Measurements from ENCODE around the gene ADGRF4.
A peak's percentile ranks its signal among the peaks of the same experiment; 100 is the strongest.

The ADGRF4 gene

DNA sequence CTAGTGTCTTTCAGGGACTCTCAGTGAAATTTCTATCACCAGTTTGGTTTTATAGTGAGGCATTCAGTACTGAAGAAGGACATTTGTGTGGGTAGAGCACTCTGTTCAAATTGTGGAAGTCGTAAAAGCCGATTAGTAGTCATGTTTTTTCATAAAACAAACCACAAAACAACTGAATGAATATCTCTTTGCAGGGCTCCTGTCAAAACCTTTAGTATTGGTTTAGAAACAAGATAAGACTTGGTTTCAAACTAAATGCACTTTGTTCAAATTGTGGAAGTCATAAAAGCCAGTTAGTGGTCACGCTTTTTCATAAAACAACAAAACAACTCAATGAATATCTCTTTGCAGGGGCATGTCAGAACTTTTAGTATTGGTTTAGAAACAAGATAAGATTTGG is 23.8 kb downstream of the ADGRF4 start:
- FAIRE-seq (peak; percentile 50), DNase-seq (ENCODE audit: insufficient read length, low spot score) (no peak)
- TF ChIP-seq POLR2A (IDR thresholded peaks at IDR 0.05; ENCODE audit: low read depth, low read length): no peak
- TF ChIP-seq SPI1 (IDR thresholded peaks at IDR 0.05; ENCODE audit: low read depth, low read length): peak; percentile 48; the same call in 1 of the 2 replicates

DNA sequence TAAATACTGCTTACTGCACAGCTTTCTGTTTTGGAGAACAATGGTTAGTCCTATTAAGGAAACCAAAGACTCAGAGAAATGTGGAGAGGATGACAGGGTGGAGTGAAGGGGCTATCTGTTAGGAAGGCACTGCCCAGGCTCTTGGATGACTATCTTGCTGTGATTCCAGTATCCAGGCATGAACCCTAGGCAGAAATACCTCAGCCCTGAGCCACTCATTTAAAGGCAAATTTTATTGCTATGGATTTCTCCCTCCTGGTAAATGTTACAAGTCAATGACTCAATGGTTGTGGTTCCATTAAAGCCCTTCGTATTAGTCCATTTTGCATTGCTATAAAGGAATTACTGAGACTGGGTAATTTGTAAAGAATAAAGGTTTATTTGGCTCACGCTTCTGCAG is 25.9 kb downstream of the ADGRF4 start:
- TF ChIP-seq POLR2AphosphoS5 (IDR thresholded peaks at IDR 0.05; ENCODE audit: low read depth, low read length) (no peak), SPI1 (IDR thresholded peaks at IDR 0.05; ENCODE audit: low read depth, low read length) (no peak), TAF1 (IDR thresholded peaks at IDR 0.05; ENCODE audit: low read depth, low read length) (no peak), POLR2A (IDR thresholded peaks at IDR 0.05; ENCODE audit: low read depth, low read length) (no peak), POU2F2 (IDR thresholded peaks at IDR 0.05; ENCODE audit: low read depth, low read length) (no peak), PAX5 (IDR thresholded peaks at IDR 0.05; ENCODE audit: insufficient read depth, low read length, severe bottlenecking) (no peak)
- DNase-seq (ENCODE audit: insufficient read length, low spot score) (no peak), FAIRE-seq (peak; percentile 16)

DNA sequence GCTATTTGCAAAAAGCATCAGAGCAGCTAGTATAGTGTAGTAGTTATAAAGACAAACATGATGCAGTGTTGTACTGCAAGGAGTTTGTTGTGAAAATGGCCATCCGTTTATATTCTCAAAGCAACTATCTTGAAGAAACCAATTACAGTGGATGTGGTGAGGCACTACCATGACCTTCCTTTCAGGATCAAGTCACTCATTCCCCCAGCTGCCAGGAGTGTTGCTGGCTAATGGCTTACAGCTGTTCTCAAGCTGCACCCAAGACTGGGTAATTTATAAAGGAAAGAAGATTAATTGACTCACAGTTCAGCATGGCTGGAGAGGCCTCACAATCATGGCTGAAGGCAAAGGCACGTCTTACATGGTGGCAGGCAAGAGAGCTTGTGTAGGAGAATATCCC is 29.0 kb downstream of the ADGRF4 start:
- no peak for FAIRE-seq
- no peak for TF ChIP-seq TAF1 (IDR thresholded peaks at IDR 0.05; ENCODE audit: low read depth, low read length)
- TF ChIP-seq POLR2AphosphoS5 (IDR thresholded peaks at IDR 0.05; ENCODE audit: low read depth, low read length): no peak
- TF ChIP-seq POU2F2 (IDR thresholded peaks at IDR 0.05; ENCODE audit: low read depth, low read length): no peak
- TF ChIP-seq POLR2A (IDR thresholded peaks at IDR 0.05; ENCODE audit: low read depth, low read length): no peak
- no peak for TF ChIP-seq SPI1 (IDR thresholded peaks at IDR 0.05; ENCODE audit: low read depth, low read length)
- TF ChIP-seq PAX5 (IDR thresholded peaks at IDR 0.05; ENCODE audit: insufficient read depth, low read length, severe bottlenecking): no peak
- no peak for DNase-seq (ENCODE audit: insufficient read length, low spot score)

DNA sequence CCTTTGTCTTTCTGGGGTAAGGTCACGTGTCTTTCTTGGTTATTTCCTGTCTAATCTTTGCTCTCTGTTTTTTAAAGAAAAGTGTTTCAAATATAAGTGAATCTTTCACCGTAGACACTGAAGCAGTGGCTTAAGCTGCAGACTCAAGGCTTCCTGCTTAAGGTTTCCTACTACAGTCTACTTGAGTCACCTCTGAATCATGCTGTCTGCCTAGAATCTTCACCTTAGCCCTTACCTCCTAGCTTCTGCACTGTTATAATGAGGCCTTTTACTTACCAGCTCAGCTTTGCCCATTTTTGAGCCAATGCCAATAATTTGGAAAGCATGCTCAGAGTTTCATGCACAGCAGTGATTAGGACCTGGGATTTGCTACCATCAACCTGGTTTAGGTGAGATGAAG is 30.6 kb downstream of the ADGRF4 start:
- TF ChIP-seq PAX5 (IDR thresholded peaks at IDR 0.05; ENCODE audit: insufficient read depth, low read length, severe bottlenecking): no peak
- TF ChIP-seq POLR2AphosphoS5 (IDR thresholded peaks at IDR 0.05; ENCODE audit: low read depth, low read length): no peak
- no peak for TF ChIP-seq POU2F2 (IDR thresholded peaks at IDR 0.05; ENCODE audit: low read depth, low read length)
- TF ChIP-seq POLR2A (IDR thresholded peaks at IDR 0.05; ENCODE audit: low read depth, low read length): no peak
- no peak for TF ChIP-seq TAF1 (IDR thresholded peaks at IDR 0.05; ENCODE audit: low read depth, low read length)
- TF ChIP-seq SPI1 (IDR thresholded peaks at IDR 0.05; ENCODE audit: low read depth, low read length): no peak
- no peak for FAIRE-seq
- DNase-seq (ENCODE audit: insufficient read length, low spot score): no peak

DNA sequence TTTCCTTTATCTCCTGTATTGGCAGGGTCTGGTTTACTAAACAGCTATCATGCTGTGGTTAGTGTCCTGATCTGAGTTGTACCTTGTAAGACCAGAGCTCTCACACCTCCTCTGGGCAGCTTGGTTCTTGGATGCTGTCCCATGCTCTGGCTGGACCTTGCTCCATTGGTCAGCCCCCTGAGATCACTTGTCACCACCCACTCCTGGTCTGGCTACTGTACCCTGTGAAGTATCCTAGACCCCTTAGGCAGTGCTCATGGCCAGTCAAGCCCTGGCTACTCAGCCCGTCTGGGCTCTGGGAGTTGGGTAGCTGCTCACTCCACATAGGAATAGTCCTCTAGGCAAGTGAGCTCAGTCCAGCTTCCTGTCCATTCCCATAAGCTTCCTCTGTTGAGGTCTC is 31.1 kb downstream of the ADGRF4 start:
- DNase-seq (ENCODE audit: insufficient read length, low spot score) (no peak), FAIRE-seq (no peak)
- no peak for TF ChIP-seq POLR2AphosphoS5 (IDR thresholded peaks at IDR 0.05; ENCODE audit: low read depth, low read length)

DNA sequence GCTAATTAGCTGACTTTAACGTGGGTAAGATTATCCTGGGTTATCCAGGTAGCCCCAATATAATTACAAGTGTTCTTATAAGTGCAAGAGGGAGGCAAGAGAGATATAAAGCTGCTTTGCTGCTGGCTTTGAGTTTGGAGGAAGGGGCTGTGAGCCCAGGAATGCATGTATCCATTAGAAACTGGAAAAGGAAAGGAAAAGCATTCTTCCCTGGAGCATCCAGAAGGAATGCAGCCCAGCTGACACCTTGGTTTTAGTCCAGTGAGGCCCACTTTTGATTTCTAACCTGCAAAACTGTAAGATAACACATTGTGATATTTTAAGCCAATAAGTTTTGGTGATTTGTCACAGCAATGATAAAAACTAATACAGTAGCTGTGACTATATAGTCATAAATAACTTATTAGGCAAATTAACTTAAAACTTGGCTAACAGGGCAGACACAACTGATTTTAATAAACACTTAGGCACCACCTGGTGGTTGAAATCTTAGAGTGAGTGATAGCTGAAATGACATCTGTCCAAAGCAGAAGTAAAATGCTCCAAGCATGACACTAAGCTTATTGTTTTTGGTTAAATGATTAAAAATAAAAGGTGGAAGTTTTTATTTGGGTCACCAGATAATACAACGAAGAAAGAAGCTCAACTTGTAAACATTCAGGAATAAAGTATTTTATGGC is 35.6 kb downstream of the ADGRF4 start:
- TF ChIP-seq SPI1 (IDR thresholded peaks at IDR 0.05; ENCODE audit: low read depth, low read length) (no peak), POLR2AphosphoS5 (IDR thresholded peaks at IDR 0.05; ENCODE audit: low read depth, low read length) (no peak), PAX5 (IDR thresholded peaks at IDR 0.05; ENCODE audit: insufficient read depth, low read length, severe bottlenecking) (no peak), POU2F2 (IDR thresholded peaks at IDR 0.05; ENCODE audit: low read depth, low read length) (no peak), POLR2A (IDR thresholded peaks at IDR 0.05; ENCODE audit: low read depth, low read length) (no peak), TAF1 (IDR thresholded peaks at IDR 0.05; ENCODE audit: low read depth, low read length) (no peak)
- FAIRE-seq (peak; percentile 85), DNase-seq (ENCODE audit: insufficient read length, low spot score) (no peak)

DNA sequence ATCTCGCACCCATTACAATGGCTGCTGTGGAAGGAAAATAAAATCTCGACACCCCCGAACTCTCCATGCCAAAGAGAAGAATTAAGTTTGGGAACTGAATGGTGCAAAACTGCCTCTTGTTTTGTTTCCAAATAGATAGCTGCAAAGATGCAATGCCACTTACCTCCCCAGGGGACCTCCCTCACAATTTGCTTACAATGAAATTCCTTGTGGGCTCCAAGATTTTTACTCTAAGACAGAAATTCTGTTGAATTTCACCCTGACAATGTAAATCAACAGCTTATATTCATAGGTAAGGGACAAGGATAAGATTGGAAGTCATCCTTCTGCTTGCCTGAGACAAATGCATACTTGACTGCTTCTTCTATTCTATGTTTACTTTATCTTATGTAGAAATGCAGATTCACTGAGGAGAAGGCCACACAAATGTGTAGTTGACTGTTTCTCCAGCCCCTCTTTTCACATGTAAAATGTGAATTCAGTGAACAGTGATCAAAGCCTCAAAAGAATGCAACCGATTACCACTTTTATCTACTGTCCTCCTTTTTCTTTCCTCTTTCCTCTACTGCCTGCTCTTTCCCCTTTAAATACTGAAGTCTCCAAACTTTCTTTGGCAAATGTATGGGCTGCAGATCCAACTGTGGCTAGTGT is 36.6 kb downstream of the ADGRF4 start:
- no peak for DNase-seq (ENCODE audit: insufficient read length, low spot score)
- TF ChIP-seq POLR2A (IDR thresholded peaks at IDR 0.05; ENCODE audit: low read depth, low read length) (no peak), SPI1 (IDR thresholded peaks at IDR 0.05; ENCODE audit: low read depth, low read length) (no peak), POLR2AphosphoS5 (IDR thresholded peaks at IDR 0.05; ENCODE audit: low read depth, low read length) (no peak), TAF1 (IDR thresholded peaks at IDR 0.05; ENCODE audit: low read depth, low read length) (no peak), PAX5 (IDR thresholded peaks at IDR 0.05; ENCODE audit: insufficient read depth, low read length, severe bottlenecking) (no peak), POU2F2 (IDR thresholded peaks at IDR 0.05; ENCODE audit: low read depth, low read length) (no peak)
- no peak for FAIRE-seq

DNA sequence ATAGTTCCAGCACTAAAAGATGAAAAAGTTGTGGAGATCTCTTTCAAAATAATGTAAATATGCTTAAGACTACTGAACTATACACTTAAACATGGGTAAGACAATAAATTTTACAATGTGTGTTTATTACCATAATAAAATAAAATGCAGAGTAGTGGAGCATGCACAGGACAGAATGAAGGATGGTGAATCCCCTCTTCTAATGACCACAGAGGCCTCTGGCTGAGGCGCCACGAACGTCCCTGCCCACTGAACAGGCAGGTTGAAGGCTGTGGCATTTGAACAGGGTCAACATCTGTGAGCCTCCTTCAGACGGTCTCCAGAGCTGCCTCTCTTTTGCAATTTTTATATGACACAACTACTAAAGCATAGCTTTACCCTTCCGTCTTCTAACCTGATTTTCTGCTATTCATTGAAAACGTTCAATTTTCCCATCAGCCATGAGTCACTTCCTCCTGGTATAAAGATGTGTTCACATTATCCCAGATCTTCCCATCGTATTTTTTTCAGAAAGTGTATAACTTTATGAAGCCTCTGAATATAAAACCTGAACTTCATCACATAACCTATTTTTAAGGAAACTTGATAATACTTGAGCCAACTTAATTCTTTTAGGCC is 37.8 kb downstream of the ADGRF4 start:
- TF ChIP-seq SPI1 (IDR thresholded peaks at IDR 0.05; ENCODE audit: low read depth, low read length) (no peak), POLR2AphosphoS5 (IDR thresholded peaks at IDR 0.05; ENCODE audit: low read depth, low read length) (no peak), POU2F2 (IDR thresholded peaks at IDR 0.05; ENCODE audit: low read depth, low read length) (no peak), TAF1 (IDR thresholded peaks at IDR 0.05; ENCODE audit: low read depth, low read length) (no peak), POLR2A (IDR thresholded peaks at IDR 0.05; ENCODE audit: low read depth, low read length) (no peak), PAX5 (IDR thresholded peaks at IDR 0.05; ENCODE audit: insufficient read depth, low read length, severe bottlenecking) (no peak)
- no peak for DNase-seq (ENCODE audit: insufficient read length, low spot score)
- FAIRE-seq: no peak

DNA sequence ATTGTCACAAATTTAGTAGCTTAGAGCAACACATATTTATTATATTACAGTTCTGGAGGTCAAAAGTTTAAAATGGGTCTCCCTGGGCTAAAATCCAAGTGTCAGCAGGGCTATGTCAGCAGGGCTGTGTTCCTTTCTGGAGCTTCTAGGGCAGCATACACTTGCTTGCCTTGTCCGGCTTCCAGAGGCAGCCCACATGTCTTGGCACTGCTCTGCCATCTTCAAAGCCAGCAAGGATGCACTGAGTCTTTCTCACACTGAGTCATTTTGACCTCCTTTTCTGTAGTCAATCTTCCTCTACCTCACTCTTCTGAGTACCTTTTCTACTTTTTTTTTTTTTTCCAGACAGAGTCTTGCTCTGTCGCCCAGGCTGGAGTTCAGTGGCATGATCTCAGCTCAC is 39.0 kb downstream of the ADGRF4 start:
- FAIRE-seq (no peak), DNase-seq (ENCODE audit: insufficient read length, low spot score) (no peak)
- TF ChIP-seq SPI1 (IDR thresholded peaks at IDR 0.05; ENCODE audit: low read depth, low read length) (no peak), POLR2AphosphoS5 (IDR thresholded peaks at IDR 0.05; ENCODE audit: low read depth, low read length) (no peak), TAF1 (IDR thresholded peaks at IDR 0.05; ENCODE audit: low read depth, low read length) (no peak), POLR2A (IDR thresholded peaks at IDR 0.05; ENCODE audit: low read depth, low read length) (no peak)

DNA sequence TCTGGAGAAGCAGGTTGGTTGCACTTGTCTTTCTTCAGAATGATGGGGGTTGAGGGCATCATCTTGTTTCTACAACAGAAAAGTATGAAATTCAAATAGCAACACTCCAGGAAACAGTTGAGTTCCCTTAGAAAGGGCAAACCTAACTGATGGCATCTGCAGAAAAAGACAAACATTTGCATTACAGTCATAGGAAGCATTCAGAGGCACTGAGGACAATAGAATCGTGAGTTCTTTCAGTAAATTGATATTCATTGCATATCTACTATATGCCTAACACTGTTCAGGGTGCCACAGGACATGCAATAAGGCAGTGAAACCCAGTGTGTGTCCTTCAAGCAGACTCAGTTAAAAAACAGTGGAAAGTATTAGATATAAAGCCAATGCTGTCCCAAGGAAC is 42.3 kb downstream of the ADGRF4 start:
- no peak for DNase-seq (ENCODE audit: insufficient read length, low spot score)
- FAIRE-seq: no peak
- no peak for TF ChIP-seq POLR2AphosphoS5 (IDR thresholded peaks at IDR 0.05; ENCODE audit: low read depth, low read length)
- no peak for TF ChIP-seq POU2F2 (IDR thresholded peaks at IDR 0.05; ENCODE audit: low read depth, low read length)
- no peak for TF ChIP-seq POLR2A (IDR thresholded peaks at IDR 0.05; ENCODE audit: low read depth, low read length)
- no peak for TF ChIP-seq PAX5 (IDR thresholded peaks at IDR 0.05; ENCODE audit: insufficient read depth, low read length, severe bottlenecking)
- no peak for TF ChIP-seq TAF1 (IDR thresholded peaks at IDR 0.05; ENCODE audit: low read depth, low read length)
- TF ChIP-seq SPI1 (IDR thresholded peaks at IDR 0.05; ENCODE audit: low read depth, low read length): no peak
